HepG2 (cell line): Measurements from ENCODE around the gene KCTD5. TPM values are rescaled to one million over a fixed set of nuclear protein-coding genes. Genes with fewer than 3 reads are reported as not detected.
A peak's percentile ranks its signal among the peaks of the same experiment; 100 is the strongest.

Experiments used
- AFF4 ChIP-seq: sonication (generic); formaldehyde crosslinking; IDR thresholded peaks from 2 replicates; pipeline ENCODE4 v1.4.0; 2020; ENCODE audit warnings: missing genetic modification reagents
- CEBPZ ChIP-seq: IDR thresholded peaks from 2 replicates; pipeline ENCODE4 v1.6.1; 2012; ENCODE audit warnings: low read length, improper control_type of control experiment
- JUNB ChIP-seq: sonication (generic); formaldehyde crosslinking; IDR thresholded peaks from 2 replicates; pipeline ENCODE4 v1.8.0; 2022; ENCODE audit warnings: missing genetic modification reagents, mild to moderate bottlenecking, borderline replicate concordance
- KAT2B ChIP-seq: fragments of 150-350 bp; IDR thresholded peaks from 2 replicates; pipeline ENCODE4 v1.6.1; 2014; ENCODE audit warnings: low read depth, low read length, borderline replicate concordance
- KDM3A ChIP-seq: IDR thresholded peaks from 2 replicates; pipeline ENCODE4 v1.6.1; 2018; ENCODE audit warnings: low read depth, missing compliant biosample characterization
- KDM5A ChIP-seq: fragments of 200-600 bp; sonication (generic); IDR thresholded peaks from 2 replicates; pipeline ENCODE4 v1.7.0; 2018; ENCODE audit warnings: antibody characterized with exemption, mild to moderate bottlenecking, low read length, borderline replicate concordance
- KDM6A ChIP-seq: IDR thresholded peaks from 2 replicates; pipeline ENCODE4 v1.6.1; 2016; ENCODE audit warnings: low read depth
- KLF15 ChIP-seq: sonication (generic); formaldehyde crosslinking; IDR thresholded peaks from 2 replicates; pipeline ENCODE4 v1.8.1; 2023; ENCODE audit warnings: borderline replicate concordance, mild to moderate bottlenecking, inconsistent platforms, missing genetic modification reagents, mixed read lengths
- MLLT10 ChIP-seq: sonication (generic); formaldehyde crosslinking; IDR thresholded peaks from 2 replicates; pipeline ENCODE4 v1.4.0; 2020; ENCODE audit warnings: missing genetic modification reagents
- NFE2 ChIP-seq: sonication (generic); formaldehyde crosslinking; IDR thresholded peaks from 2 replicates; pipeline ENCODE4 v1.4.0; 2020; ENCODE audit warnings: missing genetic modification reagents
- SCMH1 ChIP-seq: sonication (generic); formaldehyde crosslinking; IDR thresholded peaks from 2 replicates; pipeline ENCODE4 v1.9.0; 2021; ENCODE audit warnings: missing genetic modification reagents, mild to moderate bottlenecking, borderline replicate concordance
- TEAD3 ChIP-seq: optimal IDR thresholded peaks from 2 replicates; pipeline ENCODE3; 2016; ENCODE audit warnings: borderline replicate concordance
- TOPORS ChIP-seq: sonication (generic); formaldehyde crosslinking; IDR thresholded peaks from 2 replicates; pipeline ENCODE4 v1.8.0; 2023; ENCODE audit warnings: mild to moderate bottlenecking, missing genetic modification reagents
- ZBTB20 ChIP-seq: sonication (generic); formaldehyde crosslinking; IDR thresholded peaks from 2 replicates; pipeline ENCODE4 v1.8.1; 2023; ENCODE audit warnings: missing genetic modification reagents, low read depth, mild to moderate bottlenecking, borderline replicate concordance
- ZBTB49 ChIP-seq: sonication (generic); formaldehyde crosslinking; IDR thresholded peaks from 2 replicates; pipeline ENCODE4 v1.4.0; 2020; ENCODE audit warnings: missing genetic modification reagents, borderline replicate concordance
- ZFP36L2 ChIP-seq: sonication (generic); formaldehyde crosslinking; IDR thresholded peaks from 2 replicates; pipeline ENCODE4 v1.4.0; 2020; ENCODE audit warnings: missing genetic modification reagents
- ZNF274 ChIP-seq: sonication (generic); formaldehyde crosslinking; IDR thresholded peaks from 2 replicates; pipeline ENCODE4 v1.5.1; 2020; ENCODE audit warnings: mild to moderate bottlenecking, missing genetic modification reagents
- ZNF34 ChIP-seq: sonication (generic); formaldehyde crosslinking; IDR thresholded peaks from 2 replicates; pipeline ENCODE4 v1.4.0; 2020; ENCODE audit warnings: mild to moderate bottlenecking, missing genetic modification reagents, borderline replicate concordance
- ZNF768 ChIP-seq: sonication (generic); formaldehyde crosslinking; IDR thresholded peaks from 2 replicates; pipeline ENCODE4 v1.4.0; 2020; ENCODE audit warnings: missing genetic modification reagents
- ZSCAN25 ChIP-seq: sonication (generic); formaldehyde crosslinking; IDR thresholded peaks from 2 replicates; pipeline ENCODE4 v1.8.0; 2022; ENCODE audit warnings: mild to moderate bottlenecking, missing genetic modification reagents
- polyA plus RNA-seq, 8 experiments: library from polyadenylated mRNA; depleted of rRNA in 3 of 8; stranded (reverse) in 7 of 8; unstranded in 1 of 8; fragments of >200 nt; fragmentation: Illumina TruSeq in 4 of 8; extraction: Trizol in 4 of 8; gene quantifications; 2 replicates each; pipeline versions ENCODE4 v1.2.1 to v1.2.3, GENCODE V29; 2011 to 2016; ENCODE audit warnings: low read depth in 4 of 8, missing spikeins in 1 of 8, mixed read lengths in 1 of 8; ENCODE audit not compliant: insufficient read depth in 1 of 8
- total RNA-seq, 5 experiments: library from RNA; depleted of rRNA; stranded (reverse); fragments of >200 nt; fragmentation: Illumina TruSeq; extraction: Trizol; gene quantifications; 2 replicates each; pipeline ENCODE4 v1.2.3, GENCODE V29; 2016; ENCODE audit warnings: low read depth in 1 of 5
- TF ChIP-seq, protein P1 (sequence below): sonication (generic); formaldehyde crosslinking; IDR thresholded peaks from 2 replicates; pipeline ENCODE4 v1.4.0; 2020; ENCODE audit warnings: missing genetic modification reagents, borderline replicate concordance

KCTD5 gene
- total and polyA plus RNA-seq, 2 of the 13 experiments (the other 11 are each of a cell fraction or from before 2014, with no cell fraction given): 25.4 to 29.8 TPM

DNA sequence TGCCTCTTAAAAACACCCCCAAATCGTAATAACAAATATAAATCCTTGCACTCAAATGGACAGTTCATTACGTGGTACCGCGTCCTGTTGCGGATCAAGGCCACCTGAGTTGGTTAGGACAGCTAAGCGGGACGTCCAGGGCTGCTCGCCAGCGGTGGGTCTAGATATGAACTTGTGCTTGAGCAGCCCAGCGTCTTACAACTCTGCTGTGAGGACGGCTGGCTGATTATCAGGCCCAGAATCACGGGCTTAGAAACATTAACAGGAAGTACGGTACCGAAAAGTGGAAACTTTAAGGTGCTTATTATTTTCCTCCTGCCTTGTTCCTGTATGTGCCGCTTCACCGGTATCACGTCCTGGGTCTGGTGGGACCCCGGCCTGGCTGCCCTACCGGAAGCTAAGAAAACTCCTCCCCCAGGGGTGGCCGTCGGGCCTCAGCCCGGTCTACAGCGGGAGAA is 69.3 kb downstream of the KCTD5 start (continued):
- TF ChIP-seq KDM5A (no peak), KDM6A (no peak), NFE2 (CRISPR knock-in tag) (no peak), ZSCAN25 (CRISPR knock-in tag) (no peak), JUNB (CRISPR knock-in tag) (no peak), CEBPZ (no peak), ZBTB20 (no peak), KDM3A (CRISPR knock-in tag) (no peak), ZNF768 (CRISPR knock-in tag) (no peak), KAT2B (no peak), KLF15 (no peak), TOPORS (no peak), SCMH1 (CRISPR knock-in tag) (no peak), ZBTB49 (no peak), MLLT10 (CRISPR knock-in tag) (0 out of 2 replicates have a peak, but pooled peaks have one; percentile 57), ZNF274 (no peak), AFF4 (CRISPR knock-in tag) (no peak), TEAD3 (no peak), ZNF34 (CRISPR knock-in tag) (no peak), ZFP36L2 (no peak)
- TF ChIP-seq, protein P1, sequence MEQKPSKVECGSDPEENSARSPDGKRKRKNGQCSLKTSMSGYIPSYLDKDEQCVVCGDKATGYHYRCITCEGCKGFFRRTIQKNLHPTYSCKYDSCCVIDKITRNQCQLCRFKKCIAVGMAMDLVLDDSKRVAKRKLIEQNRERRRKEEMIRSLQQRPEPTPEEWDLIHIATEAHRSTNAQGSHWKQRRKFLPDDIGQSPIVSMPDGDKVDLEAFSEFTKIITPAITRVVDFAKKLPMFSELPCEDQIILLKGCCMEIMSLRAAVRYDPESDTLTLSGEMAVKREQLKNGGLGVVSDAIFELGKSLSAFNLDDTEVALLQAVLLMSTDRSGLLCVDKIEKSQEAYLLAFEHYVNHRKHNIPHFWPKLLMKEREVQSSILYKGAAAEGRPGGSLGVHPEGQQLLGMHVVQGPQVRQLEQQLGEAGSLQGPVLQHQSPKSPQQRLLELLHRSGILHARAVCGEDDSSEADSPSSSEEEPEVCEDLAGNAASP (CRISPR knock-in tag): 0 out of 2 replicates have a peak, but pooled peaks have one; percentile 7
